HL-60 (cell line): ENCODE results near the gene SRSF12.

ENCODE experiments used
- DNase-seq, 2 experiments: peaks; one replicate each; pipeline ENCODE4 v3.0.0-alpha.2; 2010 to 2020; ENCODE audit warnings: low read depth in 1 of 2, low spot score in 1 of 2
- H3K27ac ChIP-seq: fragments of 250-450 bp; sonication (Bioruptor Pico); replicated peaks from 2 replicates; pipeline ENCODE4 v1.5.1; 2020; ENCODE audit warnings: mild to moderate bottlenecking, moderate library complexity
- H3K27me3 ChIP-seq: fragments of 250-450 bp; sonication (Bioruptor Pico); 2 replicates; pipeline ENCODE4 v1.5.1; 2021; ENCODE audit warnings: mild to moderate bottlenecking, moderate library complexity; ENCODE audit not compliant: insufficient read depth, poor library complexity, severe bottlenecking
- H3K4me3 ChIP-seq: replicated peaks from 2 replicates; pipeline ENCODE4 v1.5.1; 2011; ENCODE audit warnings: mild to moderate bottlenecking, control low read depth, low read length; ENCODE audit not compliant: insufficient read depth
- CTCF ChIP-seq: IDR thresholded peaks from one replicate; pipeline ENCODE4 v1.5.1; 2011; ENCODE audit warnings: low read length, control low read depth, inconsistent platforms; ENCODE audit not compliant: insufficient read depth
- GABPA ChIP-seq: IDR thresholded peaks from 2 replicates; pipeline ENCODE4 v1.6.1; 2012; ENCODE audit warnings: low read depth
- POLR2AphosphoS5 ChIP-seq: IDR thresholded peaks from 2 replicates; pipeline ENCODE4 v1.6.1; 2012; ENCODE audit warnings: low read depth
- REST ChIP-seq: IDR thresholded peaks from 2 replicates; pipeline ENCODE4 v1.6.1; 2012; ENCODE audit warnings: low read depth; ENCODE audit not compliant: insufficient replicate concordance
- SPI1 ChIP-seq: IDR thresholded peaks from 2 replicates; pipeline ENCODE4 v1.6.1; 2012; ENCODE audit warnings: low read depth, mild to moderate bottlenecking, borderline replicate concordance

Gene SRSF12

GRCh38 chr6:89069536-89070163 is 48.2 kb downstream of the SRSF12 start:
- Histone ChIP-seq H3K27me3 (no peaks in the 10 kb centered on the region), H3K27ac (no peak overlapping the region), H3K4me3 (no peak overlapping the region)
- no peak for DNase-seq
- TF ChIP-seq REST (no peak), SPI1 (no peak), POLR2AphosphoS5 (no peak), CTCF (no peak), GABPA (no peak)

DNA sequence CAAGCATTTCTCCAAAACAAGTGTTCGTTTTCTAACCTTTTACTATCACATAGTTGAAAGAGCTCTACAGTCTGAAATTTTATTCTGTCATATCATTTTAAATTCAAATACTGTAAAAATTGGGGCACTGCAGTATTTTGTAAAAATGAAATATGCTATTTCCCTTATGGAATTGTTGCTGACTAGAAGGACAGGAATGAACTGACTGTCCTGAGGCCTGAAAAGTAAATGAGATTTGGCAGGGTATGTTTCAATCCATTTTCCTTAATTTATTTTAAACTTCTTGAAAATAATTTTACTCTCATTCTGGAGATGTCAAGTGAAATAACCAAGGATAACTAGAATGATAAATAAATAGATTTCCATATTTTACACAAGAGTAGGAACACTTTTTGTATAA is 49.2 kb downstream of the SRSF12 start:
- no peak for TF ChIP-seq GABPA
- no peak for TF ChIP-seq SPI1
- TF ChIP-seq POLR2AphosphoS5: no peak
- TF ChIP-seq CTCF: no peak
- TF ChIP-seq REST: no peak
- DNase-seq: no peak
- no peaks in the 10 kb centered on the region for H3K27me3 ChIP-seq

GRCh38 chr6:89067796-89068195 is 50.1 kb downstream of the SRSF12 start:
- no peak for DNase-seq
- TF ChIP-seq GABPA (no peak), SPI1 (no peak), POLR2AphosphoS5 (no peak), REST (no peak), CTCF (no peak)
- H3K27me3 ChIP-seq: no peaks in the 10 kb centered on the region
- peak overlapping the region; percentile 66 for H3K27ac ChIP-seq
- H3K4me3 ChIP-seq: no peak overlapping the region

More for the DNA sequence above, 49.2 kb downstream of the SRSF12 start:
- Histone ChIP-seq H3K4me3 (no peak overlapping the region), H3K27ac (no peak overlapping the region)
